NCI-H1417 treated with DMSO at 0.1 percent for 48 hours (cell line): Measurements from ENCODE around the gene CRYBA2.

Source experiments
- DNase-seq: peaks from one replicate; lab custom pipeline; 2025; lab: John Stamatoyannopoulos, UW

Gene CRYBA2

GRCh38 chr2:218981881-218982585, 11.2 kb downstream of the CRYBA2 start:
- no peak for DNase-seq

- DNase-seq = no peak
These were observed 11.8 kb downstream of the CRYBA2 start for GRCh38 chr2:218981390-218981880.

GRCh38 chr2:218980735-218981389, 12.4 kb downstream of the CRYBA2 start:
- DNase-seq = no peak

DNA sequence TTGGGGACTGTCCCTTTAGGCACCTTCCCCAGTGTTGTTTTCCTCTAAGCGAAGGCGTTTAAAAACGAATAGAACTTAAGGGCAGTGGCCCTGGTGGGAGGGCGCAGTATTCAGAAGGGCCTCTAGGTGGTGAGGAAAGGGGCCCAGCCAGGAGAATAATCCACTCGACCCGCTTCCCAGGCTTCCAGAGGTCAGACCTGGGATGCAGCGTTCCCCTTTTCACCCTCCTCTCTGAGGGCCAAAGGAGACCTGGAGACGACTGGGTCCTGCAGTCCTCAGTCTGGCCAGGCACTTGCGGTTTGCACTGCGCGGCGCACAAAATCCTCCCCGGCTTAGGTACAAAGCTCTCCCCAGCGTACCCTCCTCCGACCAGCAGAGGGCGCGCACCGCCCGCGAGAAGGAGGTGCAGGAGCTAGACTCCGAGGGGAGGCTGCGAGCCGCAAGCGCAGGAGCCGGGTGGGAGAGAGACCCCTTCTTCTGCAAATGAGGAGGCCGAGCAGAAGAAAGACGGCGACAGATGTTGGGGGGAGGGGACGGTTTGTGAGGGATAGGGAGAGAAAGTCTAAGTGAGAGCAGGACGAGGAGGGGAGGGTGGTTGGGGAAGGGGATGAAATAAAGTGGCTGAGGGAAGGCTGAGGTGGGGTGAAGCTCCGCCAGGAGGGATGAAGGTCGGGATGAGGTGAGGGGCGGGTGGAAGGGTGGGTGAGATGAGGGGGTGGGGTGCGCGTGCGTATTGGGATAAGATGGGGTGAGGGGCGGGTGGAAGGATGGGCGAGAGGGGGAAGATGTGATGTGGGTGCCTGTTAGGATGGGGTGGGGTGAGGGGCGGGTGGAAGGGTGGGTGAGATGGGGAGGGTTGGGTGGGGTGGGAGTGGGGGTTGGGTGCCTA, 13.1 kb downstream of the CRYBA2 start:
- DNase-seq = peak; percentile 80

GRCh38 chr2:218975060-218975777, 18.0 kb downstream of the CRYBA2 start:
- DNase-seq = no peak

GRCh38 chr2:218970894-218971293, 22.3 kb downstream of the CRYBA2 start:
- no peak for DNase-seq

DNA sequence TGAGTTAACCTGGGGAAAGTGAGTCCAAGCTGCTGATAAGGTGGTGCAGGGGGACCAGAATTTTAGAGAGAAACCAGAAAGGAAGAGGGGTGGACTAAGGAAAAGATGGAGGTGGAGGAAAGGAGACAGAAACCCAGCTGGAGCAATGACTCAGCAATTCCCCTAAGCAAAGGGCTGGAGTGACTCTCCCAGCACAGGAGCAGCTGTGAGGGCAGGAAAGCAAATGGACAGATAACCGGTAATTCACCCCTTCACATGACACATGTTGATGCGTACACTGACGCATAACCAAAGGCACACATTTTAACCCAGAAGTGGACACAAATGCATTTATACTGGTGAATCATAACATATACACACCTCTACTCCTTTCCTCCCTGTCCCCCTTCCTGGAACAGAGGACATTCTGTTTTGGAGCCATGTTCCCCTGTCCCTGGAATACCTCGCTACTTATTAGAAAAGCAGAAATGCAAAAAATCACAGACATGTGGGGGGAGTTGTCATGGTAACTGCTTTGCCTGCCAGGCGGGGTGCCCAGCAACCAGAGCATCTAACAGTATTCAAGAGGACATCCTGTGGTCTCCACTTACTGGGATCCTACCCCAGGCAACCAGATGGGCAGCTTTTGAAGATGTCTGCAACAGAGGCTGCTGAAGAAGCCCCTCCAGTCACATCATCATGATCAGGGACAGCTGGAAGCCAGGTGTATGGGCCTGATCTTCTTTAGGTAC, 29.0 kb downstream of the CRYBA2 start:
- DNase-seq = peak; percentile 65

GRCh38 chr2:218963601-218964000, 29.6 kb downstream of the CRYBA2 start:
- no peak for DNase-seq

DNA sequence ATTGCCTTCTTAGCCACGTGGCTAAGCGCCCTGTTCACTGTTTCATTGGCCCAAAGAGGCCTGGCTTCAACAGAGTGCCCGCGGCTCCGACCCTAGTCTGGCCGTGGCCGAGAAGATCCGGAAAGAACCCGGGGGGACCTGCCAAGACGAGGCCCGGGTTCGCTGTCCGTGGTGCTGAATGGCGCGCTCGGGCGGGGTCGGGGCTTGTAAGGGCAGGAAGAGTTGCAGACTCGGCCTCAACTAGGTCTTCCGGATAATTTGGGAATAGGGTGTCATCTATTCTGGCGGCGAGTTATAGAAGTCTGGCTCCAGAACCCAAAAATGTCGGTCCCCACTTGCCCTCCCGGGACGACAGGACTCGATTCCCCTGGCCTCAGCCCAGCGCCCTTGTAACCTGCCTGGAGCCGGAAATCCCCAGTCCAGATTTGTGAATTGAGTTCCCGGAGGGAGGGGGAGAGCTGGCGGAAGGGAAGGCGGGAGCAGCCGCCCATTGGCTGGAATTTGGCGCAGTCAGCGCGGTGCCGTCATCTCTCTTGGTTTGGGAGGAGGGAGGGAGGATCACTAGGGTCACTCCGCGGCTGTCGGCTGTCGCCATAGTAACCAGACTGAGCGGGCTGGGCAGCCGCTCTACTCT, 30.2 kb downstream of the CRYBA2 start:
- DNase-seq = peak; percentile 94

- DNase-seq = no peak
These were observed 31.3 kb downstream of the CRYBA2 start for GRCh38 chr2:218961651-218962570.

- no peak for DNase-seq
These were observed 32.0 kb downstream of the CRYBA2 start for GRCh38 chr2:218961229-218961628.

DNA sequence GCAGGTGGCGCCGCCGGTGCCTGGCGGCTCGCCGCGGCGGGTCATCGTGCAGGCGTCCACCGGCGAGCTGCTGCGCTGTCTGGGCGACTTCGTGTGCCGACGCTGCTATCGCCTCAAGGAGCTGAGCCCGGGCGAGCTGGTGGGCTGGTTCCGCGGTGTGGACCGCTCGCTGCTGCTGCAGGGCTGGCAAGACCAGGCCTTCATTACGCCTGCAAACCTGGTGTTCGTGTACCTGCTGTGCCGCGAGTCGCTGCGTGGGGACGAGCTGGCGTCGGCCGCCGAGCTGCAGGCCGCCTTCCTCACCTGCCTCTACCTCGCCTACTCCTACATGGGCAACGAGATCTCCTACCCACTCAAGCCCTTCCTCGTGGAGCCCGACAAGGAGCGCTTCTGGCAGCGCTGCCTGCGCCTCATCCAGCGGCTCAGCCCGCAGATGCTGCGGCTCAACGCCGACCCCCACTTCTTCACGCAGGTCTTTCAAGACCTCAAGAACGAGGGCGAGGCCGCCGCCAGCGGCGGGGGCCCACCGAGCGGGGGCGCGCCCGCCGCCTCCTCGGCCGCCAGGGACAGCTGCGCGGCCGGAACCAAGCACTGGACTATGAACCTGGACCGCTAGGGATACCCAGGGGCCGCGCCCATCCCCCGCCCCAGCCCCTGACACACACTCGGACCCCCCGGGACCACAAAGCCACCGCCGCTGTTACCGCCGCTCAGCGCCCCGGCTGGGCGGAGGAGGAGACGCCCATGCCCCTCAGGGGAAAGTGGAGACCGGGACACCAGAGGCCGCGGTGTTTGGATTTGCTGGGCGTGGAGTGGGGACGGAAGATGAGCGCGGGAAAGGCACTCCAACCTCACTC, 32.7 kb downstream of the CRYBA2 start:
- no peak for DNase-seq

GRCh38 chr2:218959761-218960308, 33.4 kb downstream of the CRYBA2 start:
- DNase-seq = no peak

- DNase-seq = peak; percentile 72
These were observed 34.0 kb downstream of the CRYBA2 start, which contains the start of gene CDK5R2 for GRCh38 chr2:218959141-218959731. TSS of gene CDK5R2 (plus strand) at chr2:218959666. CDS start at chr2:218959821, 155 bp downstream.

DNA sequence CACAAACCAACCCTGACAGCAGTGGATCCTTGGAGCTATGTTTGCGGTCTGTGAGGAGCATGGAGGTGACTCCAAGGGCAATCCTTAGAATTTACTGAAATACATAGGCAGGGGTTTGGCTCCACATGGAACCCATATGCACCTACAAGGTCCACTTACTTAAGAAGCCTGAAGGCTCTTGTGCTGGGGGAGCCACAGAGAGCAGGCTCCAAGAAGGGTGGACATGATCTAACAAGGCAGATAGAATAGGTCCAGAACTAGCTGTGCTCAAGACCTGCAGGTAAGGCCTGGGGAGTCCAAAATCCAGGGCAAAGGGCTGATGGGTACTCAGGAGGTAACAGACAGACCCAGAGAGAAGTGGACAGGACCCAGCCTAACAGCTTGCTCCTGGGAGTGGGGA, 34.9 kb downstream of the CRYBA2 start:
- no peak for DNase-seq

DNA sequence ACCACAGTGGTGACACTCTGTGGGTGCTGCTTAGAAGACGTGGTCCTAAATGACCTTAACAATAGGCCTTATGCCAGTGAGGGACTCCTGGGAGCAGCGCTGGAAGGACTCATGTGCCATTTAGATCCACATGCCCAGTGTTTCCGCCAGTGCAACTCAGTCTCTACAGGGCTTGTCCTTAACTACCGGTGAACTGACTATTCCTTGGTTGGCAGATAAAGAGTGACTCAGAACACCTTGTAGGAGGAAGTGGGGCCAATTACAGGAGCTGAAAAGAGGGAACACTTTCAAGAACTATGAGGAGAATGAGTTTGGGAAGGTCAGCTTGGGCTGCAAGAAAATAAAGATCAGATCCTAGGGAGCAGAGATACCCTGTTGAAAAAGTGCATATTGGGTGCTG, 35.6 kb downstream of the CRYBA2 start:
- no peak for DNase-seq

DNA sequence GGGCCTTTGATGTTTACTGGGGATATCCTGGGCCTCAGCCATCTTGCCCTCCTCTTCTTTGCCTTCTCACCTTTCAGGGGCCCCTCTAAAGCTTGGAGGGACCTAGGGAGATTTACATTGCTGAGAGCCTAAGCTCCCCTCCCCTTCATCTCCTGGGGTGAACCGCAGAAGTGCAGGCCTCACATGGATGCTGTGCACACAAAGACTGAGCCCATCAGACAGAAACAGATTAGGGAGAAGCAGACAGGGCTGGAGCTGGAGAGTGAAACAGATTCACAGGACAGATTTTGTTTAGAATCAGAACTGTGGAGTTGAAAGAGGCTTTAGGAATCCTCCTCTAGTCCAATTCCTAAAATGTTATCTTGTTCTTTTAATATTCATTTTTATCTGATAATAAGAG, 37.2 kb downstream of the CRYBA2 start:
- no peak for DNase-seq
